ENCODE data around the gene NHSL2. TPM values are rescaled to one million over a fixed set of nuclear protein-coding genes. Genes with fewer than 3 reads are reported as not detected.

Gene NHSL2
- total RNA-seq, 1 donor from 2014 or later, result 57.6 TPM

GRCh38 chrX:72020788-72021187 is 110.1 kb downstream of the NHSL2 start:
- no peak for TF ChIP-seq CTCF (IDR thresholded peaks at IDR 0.05; ENCODE audit: unreplicated experiment)
- Mint-ChIP-seq H3K36me3 (ENCODE audit: low read depth, unreplicated experiment) (no peaks in the 10 kb centered on the region), H3K27me3 (ENCODE audit: unreplicated experiment) (peaks cover 5% of the 10 kb centered on the region), H3K4me3 (ENCODE audit: unreplicated experiment) (no peak overlapping the region), H3K9me3 (ENCODE audit: unreplicated experiment) (no peaks in the 10 kb centered on the region), H3K4me1 (ENCODE audit: unreplicated experiment) (peaks cover 2% of the 10 kb centered on the region), H3K27ac (ENCODE audit: unreplicated experiment) (no peak overlapping the region)
- DNase-seq (ENCODE audit: low spot score), result no peak

- DNase-seq (ENCODE audit: low spot score), result peak; percentile 15
- H3K4me3 Mint-ChIP-seq (ENCODE audit: unreplicated experiment), result no peak overlapping the region
- H3K9me3 Mint-ChIP-seq (ENCODE audit: unreplicated experiment), result no peaks in the 10 kb centered on the region
- H3K36me3 Mint-ChIP-seq (ENCODE audit: low read depth, unreplicated experiment), result no peaks in the 10 kb centered on the region
- H3K27me3 Mint-ChIP-seq (ENCODE audit: unreplicated experiment), result peaks cover 5% of the 10 kb centered on the region
- no peak overlapping the region for H3K27ac Mint-ChIP-seq (ENCODE audit: unreplicated experiment)
- TF ChIP-seq CTCF (IDR thresholded peaks at IDR 0.05; ENCODE audit: unreplicated experiment), result peak; percentile 59
- peaks cover 9% of the 10 kb centered on the region for H3K4me1 Mint-ChIP-seq (ENCODE audit: unreplicated experiment)
Observed at GRCh38 chrX:72021975-72022374, 111.3 kb downstream of the NHSL2 start.

GRCh38 chrX:72023071-72023470 is 112.4 kb downstream of the NHSL2 start:
- H3K4me1 Mint-ChIP-seq (ENCODE audit: unreplicated experiment), result peaks cover 9% of the 10 kb centered on the region
- no peak for TF ChIP-seq CTCF (IDR thresholded peaks at IDR 0.05; ENCODE audit: unreplicated experiment)
- no peak overlapping the region for H3K4me3 Mint-ChIP-seq (ENCODE audit: unreplicated experiment)
- H3K27me3 Mint-ChIP-seq (ENCODE audit: unreplicated experiment), result peaks cover 5% of the 10 kb centered on the region
- H3K36me3 Mint-ChIP-seq (ENCODE audit: low read depth, unreplicated experiment), result no peaks in the 10 kb centered on the region
- no peaks in the 10 kb centered on the region for H3K9me3 Mint-ChIP-seq (ENCODE audit: unreplicated experiment)
- DNase-seq (ENCODE audit: low spot score), result no peak
- H3K27ac Mint-ChIP-seq (ENCODE audit: unreplicated experiment), result no peak overlapping the region

- TF ChIP-seq CTCF (IDR thresholded peaks at IDR 0.05; ENCODE audit: unreplicated experiment), result no peak
- Mint-ChIP-seq H3K9me3 (ENCODE audit: unreplicated experiment) (no peaks in the 10 kb centered on the region), H3K27ac (ENCODE audit: unreplicated experiment) (no peak overlapping the region), H3K4me1 (ENCODE audit: unreplicated experiment) (peaks cover 9% of the 10 kb centered on the region), H3K27me3 (ENCODE audit: unreplicated experiment) (peaks cover 3% of the 10 kb centered on the region), H3K36me3 (ENCODE audit: low read depth, unreplicated experiment) (no peaks in the 10 kb centered on the region), H3K4me3 (ENCODE audit: unreplicated experiment) (no peak overlapping the region)
- no peak for DNase-seq (ENCODE audit: low spot score)
Observed at GRCh38 chrX:72025236-72025770, 114.7 kb downstream of the NHSL2 start.

- Mint-ChIP-seq H3K4me3 (ENCODE audit: unreplicated experiment) (no peak overlapping the region), H3K27ac (ENCODE audit: unreplicated experiment) (no peak overlapping the region), H3K4me1 (ENCODE audit: unreplicated experiment) (peaks cover 9% of the 10 kb centered on the region), H3K36me3 (ENCODE audit: low read depth, unreplicated experiment) (no peaks in the 10 kb centered on the region), H3K27me3 (ENCODE audit: unreplicated experiment) (peaks cover 1% of the 10 kb centered on the region), H3K9me3 (ENCODE audit: unreplicated experiment) (no peaks in the 10 kb centered on the region)
- TF ChIP-seq CTCF (IDR thresholded peaks at IDR 0.05; ENCODE audit: unreplicated experiment), result no peak
- DNase-seq (ENCODE audit: low spot score), result no peak
Observed at GRCh38 chrX:72026341-72027023, 115.8 kb downstream of the NHSL2 start.

Data from endothelial cell (in vitro differentiated cells).